GM12878 (cell line): Measurements from ENCODE around the gene LRWD1. TPM values are rescaled to one million over a fixed set of nuclear protein-coding genes. Genes with fewer than 3 reads are reported as not detected.

Source experiments
- ATAC-seq: fragments of 200-7000 bp; cut with Tn5 transposase; 3 replicates; pipeline ENCODE4 v1.9.1; 2020; ENCODE audit warnings: mild to moderate bottlenecking, moderate library complexity
- BruUV-seq: library from RNA; stranded (reverse); fragments of 400-500 nt; replicated peaks from 2 replicates; lab custom pipeline; 2021; lab: Mats Ljungman, UMichigan
- CTCF ChIA-PET: fragments of 300-600 bp; sonication (Branson Sonifier 250); formaldehyde crosslinking; extraction: SDS; loops from one replicate; lab custom pipeline; 2021; ENCODE audit warnings: inconsistent platforms; lab: Yijun Ruan, JAX
- POLR2A ChIA-PET: fragments of 350-600 bp; formaldehyde crosslinking; extraction: SDS; loops from one replicate; lab custom pipeline; 2021; ENCODE audit warnings: inconsistent platforms; lab: Charles Lee
- RAD21 ChIA-PET: fragments of 300-600 bp; sonication (Branson Sonifier 250); formaldehyde crosslinking; loops from one replicate; lab custom pipeline; 2023; ENCODE audit warnings: antibody characterized with exemption; ENCODE audit not compliant: unreplicated experiment; lab: Charles Lee
- SMC1A ChIA-PET: fragments of 300-600 bp; sonication (Branson Sonifier 250); formaldehyde crosslinking; loops from one replicate; lab custom pipeline; 2023; ENCODE audit not compliant: unreplicated experiment, uncharacterized antibody; lab: Charles Lee
- DNase-seq: peaks from one replicate; pipeline ENCODE4 v3.0.0-alpha.2; 2011; ENCODE audit warnings: low read depth, low spot score
- FAIRE-seq: peaks from 3 replicates; lab custom pipeline; 2011; peaks lifted over from hg19 to GRCh38; lab: Jason Lieb, UNC
- H2AFZ ChIP-seq: 2 replicates; pipeline ENCODE4 v1.6.0; 2011; ENCODE audit warnings: low read depth, low read length, control low read depth; ENCODE audit not compliant: control insufficient read depth
- H3K27ac ChIP-seq: 2 replicates; pipeline ENCODE4 v1.5.1; 2011; ENCODE audit warnings: control low read depth; ENCODE audit not compliant: control insufficient read depth, insufficient read depth
- H3K27me3 ChIP-seq, 2 experiments: replicated peaks in 1 of 2; 2 replicates each; pipeline versions ENCODE4 v1.6.0 to v1.6.1; 2011; ENCODE audit warnings: low read length in 1 of 2; ENCODE audit not compliant: control insufficient read depth in 2 of 2, insufficient read depth in 2 of 2
- H3K36me3 ChIP-seq, 2 experiments: 2 replicates each; pipeline ENCODE4 v1.5.1; 2011; ENCODE audit warnings: low read length in 1 of 2; ENCODE audit not compliant: control insufficient read depth in 2 of 2, insufficient read depth in 2 of 2
- H3K4me1 ChIP-seq: 2 replicates; pipeline ENCODE4 v1.6.1; 2011; ENCODE audit warnings: mild to moderate bottlenecking, low read length, moderate library complexity, mixed read lengths; ENCODE audit not compliant: control insufficient read depth, insufficient read depth
- H3K4me2 ChIP-seq: 2 replicates; pipeline ENCODE4 v1.6.0; 2011; ENCODE audit warnings: control low read depth; ENCODE audit not compliant: control insufficient read depth, insufficient read depth
- H3K4me3 ChIP-seq: fragments of 200-600 bp; sonication (generic); 2 replicates; pipeline ENCODE4 v1.5.1; 2016
- H3K79me2 ChIP-seq: 2 replicates; pipeline ENCODE4 v1.6.0; 2011; ENCODE audit warnings: low read length; ENCODE audit not compliant: control insufficient read depth, insufficient read depth
- H3K9ac ChIP-seq: 2 replicates; pipeline ENCODE4 v1.8.0; 2011; ENCODE audit warnings: low read length, control low read depth, mixed read lengths; ENCODE audit not compliant: control insufficient read depth, insufficient read depth
- H3K9me3 ChIP-seq: replicated peaks from 3 replicates; pipeline ENCODE4 v1.5.1; 2011; ENCODE audit warnings: mild to moderate bottlenecking, low read length; ENCODE audit not compliant: control insufficient read depth, insufficient read depth
- H4K20me1 ChIP-seq: 2 replicates; pipeline ENCODE4 v1.6.0; 2011; ENCODE audit not compliant: control insufficient read depth, insufficient read depth
- CREM ChIP-seq: IDR thresholded peaks from 2 replicates; pipeline ENCODE4 v1.6.1; 2014; ENCODE audit warnings: antibody characterized with exemption, low read depth
- E2F4 ChIP-seq: IDR thresholded peaks from 2 replicates; pipeline ENCODE4 v1.6.1; 2012; ENCODE audit warnings: low read depth, low read length, improper control_type of control experiment
- MEF2A ChIP-seq: IDR thresholded peaks from 2 replicates; pipeline ENCODE4 v1.6.1; 2011; ENCODE audit warnings: low read depth, mild to moderate bottlenecking, low read length, moderate library complexity; ENCODE audit not compliant: insufficient read depth
- NR2F1 ChIP-seq: fragments of 450-650 bp; conservative IDR thresholded peaks from 2 replicates; pipeline ENCODE4 v1.6.1; 2017; ENCODE audit warnings: mild to moderate bottlenecking
- YBX1 ChIP-seq: fragments of 450-650 bp; IDR thresholded peaks from 2 replicates; pipeline ENCODE4 v1.6.1; 2016; ENCODE audit warnings: antibody characterized with exemption
- WGBS: methylation state at CpG from one replicate; pipeline ENCODE4 v1.1.6; 2016; ENCODE audit warnings: low lambda C conversion rate; ENCODE audit not compliant: insufficient replicate concordance, insufficient coverage; ENCODE audit errors: missing lambda C conversion rate; 5-methylcytosine and 5-hydroxymethylcytosine counted together
- in situ Hi-C: fragments of 300-500 bp; cut with MboI; formaldehyde crosslinking; loops from 9 replicates; pipeline ENCODE4 v1.14.3; 2018; ENCODE audit warnings: mixed read lengths
- intact Hi-C: fragments of 100-400 bp; cut with micrococcal nuclease; formaldehyde crosslinking; loops from one replicate; pipeline ENCODE4 v1.14.2; 2022; ENCODE audit not compliant: unreplicated experiment
- polyA plus RNA-seq, 11 experiments: library from polyadenylated mRNA; depleted of rRNA in 4 of 11; unstranded in 6 of 11; stranded (reverse) in 5 of 11; fragments of >200 nt; fragmentation: Nextera tagmentation in 4 of 11; fragmentation: Illumina TruSeq in 1 of 11; extraction: Ambion mirVana in 4 of 11; extraction: Trizol in 1 of 11; gene quantifications; 1 replicate in 1 of 11; 2 replicates in 10 of 11; pipeline versions ENCODE4 v1.2.1 to v1.2.3, GENCODE V29; 2011 to 2016; ENCODE audit warnings: inconsistent platforms in 2 of 11, missing spikeins in 2 of 11, low read depth in 1 of 11
- total RNA-seq, 4 experiments: library from RNA; depleted of rRNA in 3 of 4; stranded (reverse); fragments of >200 nt in 3 of 4; fragmentation: Illumina TruSeq in 1 of 4; extraction: Trizol in 1 of 4; gene quantifications; 2 replicates each; pipeline versions ENCODE4 v1.2.1 to v1.2.3, GENCODE V29; 2013 to 2021

The LRWD1 gene
- total and polyA plus RNA-seq, 10 of the 15 experiments (the other 5 are each of a cell fraction or from before 2014, with no cell fraction given): 0.40 to 64.4 (median 26.1) TPM

- no peak for TF ChIP-seq E2F4
Measured at GRCh38 chr7:102457352-102457924, 7.3 kb upstream of the LRWD1 start (continued).

GRCh38 chr7:102459221-102459844 is 5.5 kb upstream of the LRWD1 start:
- no peak overlapping the region for H3K4me2 ChIP-seq
- in situ Hi-C loops: loop anchor here (10.0 kb wide), 1 partner anchor 55 kb away; no protein-coding TSS in a partner anchor

More at GRCh38 chr7:102459221-102459844, 5.5 kb upstream of the LRWD1 start:
- no peak for FAIRE-seq
- ChIA-PET SMC1A (no interaction called here), RAD21 (no interaction called here), CTCF (interaction anchor here (1.7 kb wide), 1 partner anchor 55 kb away, joined by 5 read pairs; no protein-coding TSS in a partner anchor), POLR2A (no interaction called here)
- no peaks in the 10 kb centered on the region for H4K20me1 ChIP-seq
- H3K4me1 ChIP-seq: peaks cover 5% of the 10 kb centered on the region; the same call in 1 of the 2 replicates
- ATAC-seq: no peak
- H3K4me3 ChIP-seq: no peak overlapping the region
- 92% methylated on average over 23 of the region's 24 CpGs for WGBS
- H2AFZ ChIP-seq: no peak overlapping the region
- TF ChIP-seq NR2F1 (no peak), YBX1 (no peak), MEF2A (no peak), CREM (no peak)
- no peaks in the 10 kb centered on the region for H3K27me3 ChIP-seq
- H3K9ac ChIP-seq: no peak overlapping the region
- peaks cover 11% of the 10 kb centered on the region in 2 experiments for H3K36me3 ChIP-seq
- H3K79me2 ChIP-seq: peaks cover 15% of the 10 kb centered on the region
- no peak for DNase-seq
- H3K27ac ChIP-seq: no peak overlapping the region
- intact Hi-C loops: no loop called here
- BruUV-seq: no TSS peak
- H3K9me3 ChIP-seq: no peaks in the 10 kb centered on the region
